Keratinocyte (primary cell): Measurements from ENCODE around the gene SMYD5.

Source experiments
- EZH2 ChIP-seq: IDR thresholded peaks from one replicate; pipeline ENCODE4 v1.6.1; 2012; ENCODE audit warnings: inconsistent platforms, mild to moderate bottlenecking, low read length, moderate library complexity
- TF ChIP-seq, protein P1 (sequence below), 3 experiments: IDR thresholded peaks in 1 of 3; conservative IDR thresholded peaks in 1 of 3; optimal IDR thresholded peaks in 1 of 3; 2 replicates in 2 of 3; 3 replicates in 1 of 3; pipeline versions ENCODE3 to v1.5.1; 2011; ENCODE audit warnings: low read length in 3 of 3, mild to moderate bottlenecking in 3 of 3, moderate library complexity in 2 of 3, control low read depth in 1 of 3, inconsistent platforms in 1 of 3; ENCODE audit not compliant: insufficient read depth in 2 of 3; ENCODE audit errors: extremely low read depth in 1 of 3

DNA sequence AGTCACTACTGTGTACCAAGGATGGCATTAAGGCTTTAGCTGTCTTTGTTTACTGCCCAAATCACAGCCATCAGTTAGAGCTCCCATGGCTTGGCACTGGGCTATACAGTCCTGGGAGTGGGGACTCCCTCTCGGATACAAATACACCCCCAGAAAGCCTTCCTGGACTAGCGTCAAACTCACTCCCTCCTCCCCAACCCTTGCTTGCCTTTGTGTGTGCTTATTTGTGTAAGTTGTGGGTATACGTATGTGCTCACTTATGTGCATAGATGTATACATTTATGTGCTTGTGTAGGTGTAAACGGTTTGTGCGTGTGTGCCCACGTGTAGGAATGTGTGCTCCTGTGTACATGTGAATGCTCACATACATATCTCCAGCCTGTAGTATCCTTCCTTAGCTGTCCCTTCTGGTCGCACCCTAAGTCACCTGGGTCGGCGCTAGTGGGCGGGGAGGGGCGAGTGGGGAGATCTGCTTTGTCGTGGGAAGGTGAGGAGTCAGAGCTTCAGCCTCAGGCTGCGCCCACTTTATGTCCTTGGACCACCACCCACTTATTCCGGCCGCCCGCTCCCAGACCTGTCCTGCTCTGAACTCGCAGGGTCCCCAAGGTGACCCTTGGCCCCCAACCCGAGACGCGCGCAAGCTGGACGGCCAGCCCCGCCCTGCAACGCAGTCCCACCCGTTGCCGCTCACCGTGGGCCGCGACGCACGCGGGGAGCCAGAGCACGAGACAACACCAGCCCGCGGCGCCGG lies 18.5 kb downstream of the SMYD5 start:
- TF ChIP-seq, protein P1, sequence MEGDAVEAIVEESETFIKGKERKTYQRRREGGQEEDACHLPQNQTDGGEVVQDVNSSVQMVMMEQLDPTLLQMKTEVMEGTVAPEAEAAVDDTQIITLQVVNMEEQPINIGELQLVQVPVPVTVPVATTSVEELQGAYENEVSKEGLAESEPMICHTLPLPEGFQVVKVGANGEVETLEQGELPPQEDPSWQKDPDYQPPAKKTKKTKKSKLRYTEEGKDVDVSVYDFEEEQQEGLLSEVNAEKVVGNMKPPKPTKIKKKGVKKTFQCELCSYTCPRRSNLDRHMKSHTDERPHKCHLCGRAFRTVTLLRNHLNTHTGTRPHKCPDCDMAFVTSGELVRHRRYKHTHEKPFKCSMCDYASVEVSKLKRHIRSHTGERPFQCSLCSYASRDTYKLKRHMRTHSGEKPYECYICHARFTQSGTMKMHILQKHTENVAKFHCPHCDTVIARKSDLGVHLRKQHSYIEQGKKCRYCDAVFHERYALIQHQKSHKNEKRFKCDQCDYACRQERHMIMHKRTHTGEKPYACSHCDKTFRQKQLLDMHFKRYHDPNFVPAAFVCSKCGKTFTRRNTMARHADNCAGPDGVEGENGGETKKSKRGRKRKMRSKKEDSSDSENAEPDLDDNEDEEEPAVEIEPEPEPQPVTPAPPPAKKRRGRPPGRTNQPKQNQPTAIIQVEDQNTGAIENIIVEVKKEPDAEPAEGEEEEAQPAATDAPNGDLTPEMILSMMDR (optimal IDR thresholded peaks at IDR 0.05 in 1 of 3, IDR thresholded peaks at IDR 0.05 in 1 of 3, conservative IDR thresholded peaks at IDR 0.05 in 1 of 3; ENCODE audit: extremely low read depth in 1 of 3, insufficient read depth in 2 of 3, low read length in 3 of 3), result no peak
- no peak for TF ChIP-seq EZH2
